Astrocyte of the spinal cord (primary cell): ENCODE results near the gene DENND1B.

ENCODE experiments used
- DNase-seq: peaks from one replicate; pipeline ENCODE4 v3.0.0; 2011; ENCODE audit warnings: low read depth, low spot score
- H3K4me3 ChIP-seq: 2 replicates; pipeline ENCODE4 v1.5.1; 2011; ENCODE audit warnings: low read depth, mild to moderate bottlenecking, low read length, moderate library complexity
- CTCF ChIP-seq: IDR thresholded peaks from 2 replicates; pipeline ENCODE4 v1.5.1; 2012; ENCODE audit warnings: low read depth, mild to moderate bottlenecking, low read length, inconsistent platforms
- in situ Hi-C: cut with HindIII; loops from 2 replicates; pipeline ENCODE4 v1.10.0; 2017; ENCODE audit warnings: low sequenced_read_pairs

The DENND1B gene

GRCh38 chr1:197735461-197735860 lies 39.8 kb downstream of the DENND1B start:
- no peak overlapping the region for H3K4me3 ChIP-seq
- no peak for DNase-seq
- in situ Hi-C loops: no loop called here
- no peak for TF ChIP-seq CTCF

DNA sequence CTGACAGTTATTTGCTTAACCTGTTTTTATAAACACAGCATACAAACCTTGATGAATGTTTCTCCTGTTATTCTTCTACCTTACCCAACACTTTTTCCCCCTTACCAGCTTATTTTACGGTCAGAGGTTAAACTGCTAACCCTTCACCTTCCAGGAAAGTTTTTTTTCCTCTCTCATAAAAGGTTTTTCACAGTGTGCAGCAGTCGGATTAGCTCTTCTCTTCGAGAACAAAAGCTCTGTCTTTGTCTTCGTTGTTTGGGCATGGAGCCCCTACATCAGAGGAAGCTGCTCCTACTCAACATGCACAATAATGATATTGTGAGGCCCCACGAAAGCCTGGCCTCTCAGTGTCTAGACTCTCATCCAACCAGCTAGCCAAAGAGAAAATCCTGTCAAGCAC lies 42.0 kb downstream of the DENND1B start:
- in situ Hi-C loops: no loop called here
- no peak for TF ChIP-seq CTCF
- no peak for DNase-seq
- H3K4me3 ChIP-seq: no peak overlapping the region

GRCh38 chr1:197732187-197732586 lies 43.1 kb downstream of the DENND1B start:
- TF ChIP-seq CTCF: no peak
- in situ Hi-C loops: no loop called here
- no peak for DNase-seq

GRCh38 chr1:197731449-197731848 lies 43.8 kb downstream of the DENND1B start:
- in situ Hi-C loops: no loop called here
- no peak overlapping the region for H3K4me3 ChIP-seq
- DNase-seq: no peak
- TF ChIP-seq CTCF: no peak

More at GRCh38 chr1:197732187-197732586, 43.1 kb downstream of the DENND1B start:
- H3K4me3 ChIP-seq: no peak overlapping the region

DNA sequence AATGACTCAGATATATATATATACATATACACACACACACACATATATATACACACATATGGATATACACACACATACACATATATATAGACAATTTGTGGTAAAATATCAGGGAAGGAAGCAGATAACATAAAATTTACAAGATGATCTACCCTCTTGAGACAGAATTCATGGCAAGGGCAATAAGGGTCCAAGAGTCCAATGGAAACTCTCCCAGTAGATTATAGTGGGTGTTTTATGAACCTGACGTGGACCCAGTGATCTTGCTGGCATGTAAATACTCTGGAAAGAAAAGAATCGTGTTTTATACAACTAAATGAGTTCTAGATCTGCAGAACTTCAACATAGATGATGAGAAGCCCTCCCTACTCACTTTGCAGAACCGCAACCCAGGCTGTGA lies 49.3 kb downstream of the DENND1B start:
- in situ Hi-C loops: no loop called here
- no peak overlapping the region for H3K4me3 ChIP-seq
- DNase-seq: no peak
- TF ChIP-seq CTCF: no peak

DNA sequence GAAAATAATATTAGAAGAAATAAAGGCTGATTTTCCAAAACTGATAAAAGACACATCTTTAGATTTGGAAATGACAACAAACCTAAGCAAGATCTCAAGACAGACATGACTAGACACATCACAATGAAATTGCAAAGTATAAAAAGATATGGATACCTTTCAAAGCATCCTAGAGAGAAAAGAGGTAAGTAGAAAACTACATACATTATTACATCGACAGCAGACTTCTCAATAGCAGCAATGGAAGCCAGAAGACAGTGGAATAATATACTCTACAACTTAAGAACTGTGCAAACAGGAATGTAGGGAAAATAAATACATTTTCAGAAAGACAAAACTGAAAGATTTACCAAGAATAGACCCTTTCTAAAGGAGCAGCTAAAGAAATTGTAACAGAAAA lies 50.2 kb downstream of the DENND1B start:
- in situ Hi-C loops: no loop called here
- DNase-seq: peak; percentile 44
- TF ChIP-seq CTCF: no peak
- no peak overlapping the region for H3K4me3 ChIP-seq

GRCh38 chr1:197715806-197716205 lies 59.5 kb downstream of the DENND1B start:
- no peak overlapping the region for H3K4me3 ChIP-seq
- DNase-seq: no peak
- no peak for TF ChIP-seq CTCF
- in situ Hi-C loops: no loop called here
